LNCaP clone FGC (cell line): ENCODE data around the gene SLC12A6.
"Not testable (repeated sequence)": the region's sequence is repeated elsewhere in the genome, so short reads cannot be mapped to it uniquely, and the experiment has no call there.

Experiments used
- DNase-seq: peaks from one replicate; pipeline ENCODE4 v3.0.0-alpha.2; 2011; ENCODE audit warnings: low read depth
- H3K4me3 ChIP-seq: 2 replicates; pipeline ENCODE4 v1.5.1; 2011; ENCODE audit warnings: mild to moderate bottlenecking, low read depth, low read length, control low read depth
- TF ChIP-seq, protein P1 (sequence below): IDR thresholded peaks from 2 replicates; pipeline ENCODE4 v1.5.1; 2012; ENCODE audit warnings: mild to moderate bottlenecking; ENCODE audit not compliant: control insufficient read depth, insufficient read depth; ENCODE audit errors: extremely low read depth

Gene SLC12A6

DNA sequence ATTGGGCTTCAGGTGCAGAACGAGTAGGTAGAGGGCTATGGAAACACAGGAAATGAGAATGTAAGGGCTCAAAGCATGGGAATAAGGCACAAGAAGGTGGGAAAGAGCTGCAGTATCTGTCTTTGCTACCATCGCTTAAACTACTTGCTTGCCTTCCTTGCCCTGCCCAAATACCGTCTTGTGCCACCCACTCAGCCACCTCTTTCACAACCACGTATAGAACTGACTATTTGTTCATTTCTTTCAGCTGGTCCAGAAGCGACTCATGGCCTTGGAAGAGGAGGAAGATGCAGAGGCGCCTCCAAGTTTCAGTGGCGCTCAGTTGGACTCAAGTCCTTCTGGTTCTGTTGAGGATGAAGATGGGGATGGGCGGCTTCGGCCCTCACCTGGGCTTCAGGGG is 17.7 kb upstream of the SLC12A6 start:
- H3K4me3 ChIP-seq: no peak overlapping the region
- no peak for DNase-seq
- TF ChIP-seq, protein P1, sequence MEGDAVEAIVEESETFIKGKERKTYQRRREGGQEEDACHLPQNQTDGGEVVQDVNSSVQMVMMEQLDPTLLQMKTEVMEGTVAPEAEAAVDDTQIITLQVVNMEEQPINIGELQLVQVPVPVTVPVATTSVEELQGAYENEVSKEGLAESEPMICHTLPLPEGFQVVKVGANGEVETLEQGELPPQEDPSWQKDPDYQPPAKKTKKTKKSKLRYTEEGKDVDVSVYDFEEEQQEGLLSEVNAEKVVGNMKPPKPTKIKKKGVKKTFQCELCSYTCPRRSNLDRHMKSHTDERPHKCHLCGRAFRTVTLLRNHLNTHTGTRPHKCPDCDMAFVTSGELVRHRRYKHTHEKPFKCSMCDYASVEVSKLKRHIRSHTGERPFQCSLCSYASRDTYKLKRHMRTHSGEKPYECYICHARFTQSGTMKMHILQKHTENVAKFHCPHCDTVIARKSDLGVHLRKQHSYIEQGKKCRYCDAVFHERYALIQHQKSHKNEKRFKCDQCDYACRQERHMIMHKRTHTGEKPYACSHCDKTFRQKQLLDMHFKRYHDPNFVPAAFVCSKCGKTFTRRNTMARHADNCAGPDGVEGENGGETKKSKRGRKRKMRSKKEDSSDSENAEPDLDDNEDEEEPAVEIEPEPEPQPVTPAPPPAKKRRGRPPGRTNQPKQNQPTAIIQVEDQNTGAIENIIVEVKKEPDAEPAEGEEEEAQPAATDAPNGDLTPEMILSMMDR: no peak

DNA sequence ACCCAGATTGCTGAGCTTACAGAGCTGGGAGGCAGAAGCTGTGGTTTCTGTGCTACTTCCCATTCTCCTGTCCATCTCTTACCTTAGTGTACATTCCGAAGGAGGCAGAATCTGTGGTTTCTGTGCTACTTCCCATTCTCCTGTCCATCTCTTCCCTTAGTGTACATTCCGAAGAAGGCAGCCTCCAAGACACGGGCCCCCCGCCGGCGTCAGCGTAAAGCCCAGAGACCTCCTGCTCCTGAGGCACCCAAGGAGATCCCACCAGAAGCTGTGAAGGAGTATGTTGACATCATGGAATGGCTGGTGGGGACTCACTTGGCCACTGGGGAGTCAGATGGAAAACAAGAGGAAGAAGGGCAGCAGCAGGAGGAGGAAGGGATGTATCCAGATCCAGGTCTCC is 16.7 kb upstream of the SLC12A6 start:
- no peak for DNase-seq
- TF ChIP-seq, protein P1: no peak
- no peak overlapping the region for H3K4me3 ChIP-seq

DNA sequence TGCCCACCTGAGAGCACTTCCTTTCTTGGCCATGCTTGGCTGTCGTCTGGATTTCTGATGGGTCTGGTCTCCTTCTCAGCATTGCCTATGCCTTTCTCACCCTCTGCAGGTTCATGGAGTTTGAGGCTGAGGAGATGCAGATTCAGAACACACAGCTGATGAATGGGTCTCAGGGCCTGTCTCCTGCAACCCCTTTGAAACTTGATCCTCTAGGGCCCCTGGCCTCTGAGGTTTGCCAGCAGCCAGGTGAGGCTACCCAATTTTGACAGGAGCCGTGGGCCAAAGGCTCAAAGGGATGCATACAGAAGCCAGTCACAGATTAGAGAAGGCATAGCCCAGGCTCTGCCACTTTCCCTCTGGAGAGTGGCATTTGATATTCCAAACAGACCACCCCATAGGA is 16.0 kb upstream of the SLC12A6 start:
- no peak overlapping the region for H3K4me3 ChIP-seq
- TF ChIP-seq, protein P1: no peak
- no peak for DNase-seq

DNA sequence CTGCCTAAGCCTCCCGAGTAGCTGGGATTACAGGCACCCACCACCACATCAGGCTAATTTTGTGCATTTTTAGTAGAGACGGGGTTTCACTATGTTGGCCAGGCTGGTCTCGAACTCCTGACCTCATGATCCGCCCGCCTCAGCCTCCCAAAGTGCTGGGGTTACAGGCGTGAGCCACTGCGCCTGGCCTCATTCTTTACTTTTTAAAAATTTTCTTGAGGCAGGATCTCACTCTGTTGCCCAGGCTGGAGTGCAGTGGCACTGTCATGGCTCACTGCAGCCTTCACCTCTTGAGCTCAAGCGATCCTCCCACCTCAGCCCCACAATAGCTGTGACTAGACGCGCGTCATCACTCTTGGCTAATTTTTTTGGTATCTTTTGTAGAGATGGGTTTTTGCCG is 15.4 kb upstream of the SLC12A6 start:
- not testable (repeated sequence) for DNase-seq, H3K4me3 ChIP-seq

DNA sequence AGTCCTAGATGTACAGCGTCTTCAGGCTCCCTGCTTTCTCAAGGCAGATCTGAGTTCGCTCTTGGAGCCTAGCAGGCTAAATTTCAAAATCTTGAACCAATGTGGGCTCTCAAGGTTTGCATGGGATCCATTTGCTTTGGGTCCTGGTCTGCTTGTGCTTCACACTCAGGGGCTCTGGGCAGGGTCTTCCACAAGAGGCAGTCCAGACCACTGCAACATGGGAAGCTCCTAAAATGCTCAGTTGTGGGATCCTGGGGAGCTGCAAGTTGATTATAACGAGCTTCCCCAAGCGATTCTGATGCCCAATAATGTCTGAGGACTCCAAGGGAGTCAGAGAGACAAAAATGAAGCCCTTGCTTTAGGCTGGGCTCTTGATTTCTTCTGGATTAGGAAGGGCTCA is 12.2 kb upstream of the SLC12A6 start:
- TF ChIP-seq, protein P1: no peak
- DNase-seq: no peak

DNA sequence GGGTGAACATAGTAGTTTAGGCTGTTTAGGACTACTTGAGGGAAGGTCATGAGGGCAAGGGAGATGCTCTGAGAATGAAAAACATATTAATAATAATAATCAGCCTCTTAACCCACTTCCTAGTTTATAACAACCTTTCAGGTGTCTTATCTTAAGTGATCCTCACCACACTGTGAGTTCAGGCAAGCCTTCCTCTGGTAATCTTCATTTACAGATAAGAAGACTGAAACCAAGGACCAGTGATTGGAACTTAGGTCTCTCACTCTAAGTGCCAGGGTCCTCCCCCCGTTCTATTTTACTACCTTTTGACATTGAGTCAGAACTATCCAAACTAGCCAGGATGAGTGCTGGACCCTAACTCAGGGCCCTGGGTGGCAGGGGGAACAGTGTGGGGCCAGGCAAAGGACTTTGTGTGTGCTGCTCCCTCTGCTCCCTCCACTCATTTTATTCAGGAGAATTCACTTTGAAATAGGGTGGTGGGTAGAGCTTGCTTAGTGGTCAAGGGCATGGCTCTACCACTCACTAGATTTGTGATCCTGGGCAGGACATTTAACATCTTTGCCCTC is 11.2 kb upstream of the SLC12A6 start:
- no peak for DNase-seq
- TF ChIP-seq, protein P1: no peak
- no peak overlapping the region for H3K4me3 ChIP-seq

More for the DNA sequence above, 12.2 kb upstream of the SLC12A6 start:
- no peak overlapping the region for H3K4me3 ChIP-seq

DNA sequence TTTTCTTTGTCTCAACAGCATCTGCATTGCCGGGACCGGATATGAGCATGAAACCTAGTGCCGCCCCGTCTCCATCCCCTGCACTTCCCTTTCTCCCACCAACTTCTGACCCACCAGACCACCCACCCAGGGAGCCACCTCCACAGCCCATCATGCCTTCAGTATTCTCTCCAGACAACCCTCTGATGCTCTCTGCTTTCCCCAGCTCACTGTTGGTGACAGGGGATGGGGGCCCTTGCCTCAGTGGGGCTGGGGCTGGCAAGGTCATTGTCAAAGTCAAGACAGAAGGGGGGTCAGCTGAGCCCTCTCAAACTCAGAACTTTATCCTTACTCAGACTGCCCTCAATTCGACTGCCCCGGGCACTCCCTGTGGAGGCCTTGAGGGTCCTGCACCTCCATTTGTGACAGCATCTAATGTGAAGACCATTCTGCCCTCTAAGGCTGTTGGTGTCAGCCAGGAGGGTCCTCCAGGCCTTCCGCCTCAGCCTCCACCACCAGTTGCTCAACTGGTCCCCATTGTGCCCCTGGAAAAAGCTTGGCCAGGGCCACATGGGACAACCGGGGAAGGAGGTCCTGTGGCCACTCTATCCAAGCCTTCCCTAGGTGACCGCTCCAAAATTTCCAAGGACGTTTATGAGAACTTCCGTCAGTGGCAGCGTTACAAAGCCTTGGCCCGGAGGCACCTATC is 10.5 kb upstream of the SLC12A6 start:
- no peak for DNase-seq
- TF ChIP-seq, protein P1: no peak
- no peak overlapping the region for H3K4me3 ChIP-seq
